Ovary (tissue), 9 donors: Measurements from ENCODE around the gene ARNT2. TPM values are rescaled to one million over a fixed set of nuclear protein-coding genes. Genes with fewer than 3 reads are reported as not detected.

ENCODE experiments used
- DNase-seq, 5 donors: peaks; one replicate each; pipeline ENCODE4 v3.0.0-alpha.2; 2019 to 2020
- H3K27ac ChIP-seq, 2 donors: fragments of 200-600 bp; one replicate each; pipeline versions ENCODE4 v1.5.1 to v1.8.0; 2019 to 2022
- H3K27me3 ChIP-seq: fragments of 200-600 bp; one replicate; pipeline ENCODE4 v1.8.0; 2022
- H3K36me3 ChIP-seq: fragments of 200-600 bp; sonication (generic); one replicate; pipeline ENCODE4 v1.5.1; 2019
- H3K4me1 ChIP-seq: one replicate; pipeline ENCODE4 v1.8.1; 2013; ENCODE audit warnings: mild to moderate bottlenecking, moderate library complexity; ENCODE audit not compliant: insufficient read depth
- H3K4me3 ChIP-seq: fragments of 200-600 bp; sonication (generic); one replicate; pipeline ENCODE4 v1.5.1; 2017
- H3K9me3 ChIP-seq, 2 donors: fragments of 200-600 bp in 1 of 2; sonication (generic) in 1 of 2; one replicate each; pipeline versions ENCODE4 v1.5.1 to v1.8.1; 2013 to 2019; ENCODE audit warnings: mild to moderate bottlenecking in 1 of 2, moderate library complexity in 1 of 2
- CTCF ChIP-seq, 3 donors: fragments of 450-650 bp in 2 of 3; fragments of 200-600 bp in 1 of 3; IDR thresholded peaks; one replicate each; pipeline versions ENCODE4 v1.5.1 to v1.8.0; 2016 to 2022; ENCODE audit warnings: antibody characterized with exemption in 3 of 3, mild to moderate bottlenecking in 1 of 3
- EP300 ChIP-seq: sonication (generic); formaldehyde crosslinking; IDR thresholded peaks from one replicate; pipeline ENCODE4 v1.6.1; 2017; ENCODE audit warnings: antibody characterized with exemption
- POLR2A ChIP-seq: fragments of 450-650 bp; IDR thresholded peaks from one replicate; pipeline ENCODE4 v1.6.1; 2017; ENCODE audit warnings: antibody characterized with exemption, mild to moderate bottlenecking, moderate library complexity
- WGBS, 3 donors: extraction: QIAGEN DNeasy Blood & Tissue Kit in 1 of 3; methylation state at CpG; one replicate each; pipeline versions ENCODE4 v1.1.5 to v1.1.7; 2013 to 2017; 5-methylcytosine and 5-hydroxymethylcytosine counted together
- intact Hi-C, 4 donors: fragments of 100-400 bp; cut with DNase I; formaldehyde crosslinking; loops; one replicate each; pipeline versions ENCODE4 v1.11.0 to v1.15.1; 2022 to 2023
- polyA plus RNA-seq, 2 donors: library from polyadenylated mRNA; stranded (reverse); fragments of 200-250 nt in 1 of 2; fragments of 350-450 nt in 1 of 2; fragmentation: Illumina TruSeq in 1 of 2; extraction: RNeasy Lipid Tissue Mini Kit (QIAGEN cat#74804) in 1 of 2; gene quantifications; one replicate each; pipeline ENCODE4 v1.2.3, GENCODE V29; 2013 to 2014
- total RNA-seq, 7 donors: library from RNA; depleted of rRNA in 2 of 7; stranded (reverse); fragments of >200 nt in 2 of 7; fragmentation: NEBNext Ultra II Directional in 3 of 7; extraction: Animal tissue kit (Norgen Biotek cat#: 25700) in 3 of 7; gene quantifications; one replicate each; pipeline versions ENCODE4 v1.1.0 to v1.2.4, GENCODE V29; 2016 to 2023
- donor health status: DM: no; HTN: no; CAD: no; lungs with moderate emphysema.
- donor health status: DM: no; HTN: no; CAD: no.
- donor health status: Bipolar disorder and iron deficiency.
- donor health status: DM: yes; HTN: yes; CAD: no.
- donor health status: DM: no; HTN: no; CAD: no.
- donor health status: DM: yes; HTN: yes; CAD: no.

ARNT2 gene
- total and polyA plus RNA-seq, 9 donors = 11.0 to 20.5 (median 16.2) TPM

- Histone ChIP-seq H3K27ac (no peak overlapping the region), H3K4me3 (no peak overlapping the region), H3K4me1 (peaks cover 4% of the 10 kb centered on the region), H3K27me3 (no peaks in the 10 kb centered on the region), H3K9me3 (no peaks in the 10 kb centered on the region), H3K36me3 (no peaks in the 10 kb centered on the region)
- DNase-seq = no peak
- intact Hi-C loops = no loop called here
- TF ChIP-seq EP300 (no peak), POLR2A (no peak), CTCF (IDR thresholded peaks at IDR 0.05) (no peak)
- 16 to 26% (median 21%) methylated on average over 4 of the region's 4 CpGs for WGBS, 3 donors
These were observed 203.3 kb downstream of the ARNT2 start for GRCh38 chr15:80607287-80607980.

- Histone ChIP-seq H3K4me3 (no peak overlapping the region), H3K9me3 (no peaks in the 10 kb centered on the region), H3K36me3 (no peaks in the 10 kb centered on the region), H3K27ac (no peak overlapping the region), H3K4me1 (peaks cover 4% of the 10 kb centered on the region), H3K27me3 (no peaks in the 10 kb centered on the region)
- intact Hi-C loops = no loop called here
- TF ChIP-seq EP300 (no peak), CTCF (IDR thresholded peaks at IDR 0.05) (no peak), POLR2A (no peak)
- 33 to 45% (median 43%) methylated on average over 1 of the region's 1 CpG for WGBS, 3 donors
- no peak for DNase-seq
These were observed 204.5 kb downstream of the ARNT2 start for GRCh38 chr15:80608688-80609087.

- intact Hi-C loops = no loop called here
- WGBS, 3 donors = 13 to 18% (median 14%) methylated on average over 4 of the region's 4 CpGs
- Histone ChIP-seq H3K4me1 (peaks cover 4% of the 10 kb centered on the region), H3K27ac (no peak overlapping the region), H3K27me3 (no peaks in the 10 kb centered on the region), H3K9me3 (no peaks in the 10 kb centered on the region), H3K4me3 (no peak overlapping the region), H3K36me3 (no peaks in the 10 kb centered on the region)
- TF ChIP-seq CTCF (IDR thresholded peaks at IDR 0.05) = no peak
- no peak for TF ChIP-seq POLR2A
- TF ChIP-seq EP300 = no peak
- no peak for DNase-seq
These were observed 204.9 kb downstream of the ARNT2 start for GRCh38 chr15:80609091-80609490.

- Histone ChIP-seq H3K27me3 (no peaks in the 10 kb centered on the region), H3K27ac (no peak overlapping the region), H3K4me1 (peaks cover 4% of the 10 kb centered on the region), H3K9me3 (no peaks in the 10 kb centered on the region), H3K36me3 (no peaks in the 10 kb centered on the region), H3K4me3 (no peak overlapping the region)
- TF ChIP-seq EP300 (no peak), CTCF (IDR thresholded peaks at IDR 0.05) (no peak), POLR2A (no peak)
- intact Hi-C loops = no loop called here
- DNase-seq = no peak
- 46 to 70% (median 63%) methylated on average over 4 of the region's 4 CpGs for WGBS, 3 donors
These were observed 205.3 kb downstream of the ARNT2 start for GRCh38 chr15:80609512-80609946.
